Calu3 (cell line): ENCODE results near the gene BRSK2. TPM values are rescaled to one million over a fixed set of nuclear protein-coding genes. Genes with fewer than 3 reads are reported as not detected.

Source experiments
- BruUV-seq: library from RNA; stranded (reverse); fragments of 400-500 nt; replicated peaks from 2 replicates; lab custom pipeline; 2021; lab: Mats Ljungman, UMichigan
- CTCF ChIA-PET: fragments of 300-600 bp; sonication (Branson Sonifier 250); formaldehyde crosslinking; loops from one replicate; lab custom pipeline; 2022; ENCODE audit warnings: antibody characterized with exemption; lab: Charles Lee
- DNase-seq: peaks from one replicate; pipeline ENCODE4 v3.0.0; 2022
- H3K27ac Mint-ChIP-seq: one replicate; pipeline ENCODE4 v1.8.0; 2022; ENCODE audit warnings: mixed read lengths; ENCODE audit not compliant: unreplicated experiment
- H3K27me3 Mint-ChIP-seq: one replicate; pipeline ENCODE4 v1.8.0; 2022; ENCODE audit warnings: mixed read lengths; ENCODE audit not compliant: unreplicated experiment
- H3K36me3 Mint-ChIP-seq: one replicate; pipeline ENCODE4 v1.8.0; 2022; ENCODE audit warnings: mild to moderate bottlenecking, moderate library complexity, mixed read lengths; ENCODE audit not compliant: insufficient read depth, unreplicated experiment
- H3K4me1 Mint-ChIP-seq: one replicate; pipeline ENCODE4 v1.8.0; 2022; ENCODE audit warnings: mild to moderate bottlenecking, low read depth, mixed read lengths; ENCODE audit not compliant: unreplicated experiment
- H3K4me3 Mint-ChIP-seq: one replicate; pipeline ENCODE4 v1.8.0; 2022; ENCODE audit warnings: mild to moderate bottlenecking, low read depth, moderate library complexity, mixed read lengths; ENCODE audit not compliant: unreplicated experiment
- H3K9me3 Mint-ChIP-seq: one replicate; pipeline ENCODE4 v1.8.0; 2022; ENCODE audit warnings: low read depth, mixed read lengths; ENCODE audit not compliant: unreplicated experiment
- CTCF ChIP-seq: fragments of 200-600 bp; IDR thresholded peaks from one replicate; pipeline ENCODE4 v1.8.0; 2022; ENCODE audit warnings: antibody characterized with exemption; ENCODE audit not compliant: unreplicated experiment
- intact Hi-C: fragments of 100-400 bp; cut with micrococcal nuclease; formaldehyde crosslinking; loops from one replicate; pipeline ENCODE4 v1.10.0; 2022; ENCODE audit not compliant: unreplicated experiment
- total RNA-seq: library from RNA; stranded (reverse); gene quantifications from 2 replicates; pipeline ENCODE4 v1.2.3, GENCODE V29; 2022

The BRSK2 gene
- total RNA-seq, 1 experiment from 2014 or later: 2.6 TPM

GRCh38 chr11:1446623-1447022 lies 56.9 kb downstream of the BRSK2 start:
- H3K4me3 Mint-ChIP-seq: no peak overlapping the region
- CTCF ChIA-PET: interaction anchor here (1.1 kb wide), 2 partner anchors 137 to 153 kb away, joined by 3 to 4 read pairs; partner anchors contain the start of gene TOLLIP
- no peak overlapping the region for H3K27ac Mint-ChIP-seq
- no peaks in the 10 kb centered on the region for H3K9me3 Mint-ChIP-seq
- H3K36me3 Mint-ChIP-seq: peaks cover 14% of the 10 kb centered on the region
- intact Hi-C loops: no loop called here
- no peak for TF ChIP-seq CTCF
- H3K4me1 Mint-ChIP-seq: no peaks in the 10 kb centered on the region
- BruUV-seq: no TSS peak
- no peak for DNase-seq
- H3K27me3 Mint-ChIP-seq: peaks cover 59% of the 10 kb centered on the region

- H3K4me1 Mint-ChIP-seq: no peaks in the 10 kb centered on the region
- no peak for DNase-seq
- H3K9me3 Mint-ChIP-seq: no peaks in the 10 kb centered on the region
- CTCF ChIA-PET: no interaction called here
- BruUV-seq: no TSS peak
- intact Hi-C loops: no loop called here
- H3K27me3 Mint-ChIP-seq: peaks cover 66% of the 10 kb centered on the region
- TF ChIP-seq CTCF: no peak
- H3K36me3 Mint-ChIP-seq: peaks cover 9% of the 10 kb centered on the region
- no peak overlapping the region for H3K27ac Mint-ChIP-seq
- no peak overlapping the region for H3K4me3 Mint-ChIP-seq
Observed at GRCh38 chr11:1447845-1448825, 58.4 kb downstream of the BRSK2 start.

GRCh38 chr11:1448882-1449281 lies 59.1 kb downstream of the BRSK2 start:
- no peaks in the 10 kb centered on the region for H3K9me3 Mint-ChIP-seq
- H3K4me1 Mint-ChIP-seq: no peaks in the 10 kb centered on the region
- H3K4me3 Mint-ChIP-seq: no peak overlapping the region
- CTCF ChIA-PET: no interaction called here
- peaks cover 12% of the 10 kb centered on the region for H3K36me3 Mint-ChIP-seq
- DNase-seq: no peak
- H3K27ac Mint-ChIP-seq: no peak overlapping the region
- peaks cover 59% of the 10 kb centered on the region for H3K27me3 Mint-ChIP-seq
- TF ChIP-seq CTCF: no peak
- intact Hi-C loops: no loop called here
- no TSS peak for BruUV-seq

GRCh38 chr11:1449490-1450243 lies 59.9 kb downstream of the BRSK2 start:
- Mint-ChIP-seq H3K27ac (no peak overlapping the region), H3K9me3 (no peaks in the 10 kb centered on the region), H3K4me3 (no peak overlapping the region), H3K27me3 (peaks cover 51% of the 10 kb centered on the region), H3K36me3 (peaks cover 12% of the 10 kb centered on the region), H3K4me1 (no peaks in the 10 kb centered on the region)
- no peak for TF ChIP-seq CTCF
- intact Hi-C loops: no loop called here
- no TSS peak for BruUV-seq
- no peak for DNase-seq
- CTCF ChIA-PET: interaction anchor here (0.8 kb wide), 1 partner anchor 21 kb away, joined by 5 read pairs; no protein-coding TSS in a partner anchor
